ENCODE data around the gene RSPO3.

RSPO3 gene

DNA sequence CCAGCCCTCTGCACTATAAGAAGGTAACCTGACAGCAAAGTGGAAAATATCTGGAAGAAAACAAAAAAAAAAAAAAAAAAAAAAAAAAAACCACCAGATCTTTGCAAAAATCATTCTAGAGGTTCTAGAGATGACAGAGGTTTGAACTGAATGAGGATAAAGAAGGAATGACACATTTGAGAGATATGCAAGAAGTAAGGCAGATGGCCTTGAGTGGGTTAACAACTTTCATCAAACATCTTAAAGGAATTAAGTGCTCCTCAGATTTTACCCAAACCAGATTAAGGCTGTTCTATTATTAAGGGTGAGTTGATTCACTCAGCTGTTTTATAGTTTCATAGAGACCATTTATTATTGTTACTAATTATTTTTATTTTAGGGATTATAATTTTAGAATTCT, 62.0 kb downstream of the RSPO3 start (continued):
- TF ChIP-seq, protein P1, sequence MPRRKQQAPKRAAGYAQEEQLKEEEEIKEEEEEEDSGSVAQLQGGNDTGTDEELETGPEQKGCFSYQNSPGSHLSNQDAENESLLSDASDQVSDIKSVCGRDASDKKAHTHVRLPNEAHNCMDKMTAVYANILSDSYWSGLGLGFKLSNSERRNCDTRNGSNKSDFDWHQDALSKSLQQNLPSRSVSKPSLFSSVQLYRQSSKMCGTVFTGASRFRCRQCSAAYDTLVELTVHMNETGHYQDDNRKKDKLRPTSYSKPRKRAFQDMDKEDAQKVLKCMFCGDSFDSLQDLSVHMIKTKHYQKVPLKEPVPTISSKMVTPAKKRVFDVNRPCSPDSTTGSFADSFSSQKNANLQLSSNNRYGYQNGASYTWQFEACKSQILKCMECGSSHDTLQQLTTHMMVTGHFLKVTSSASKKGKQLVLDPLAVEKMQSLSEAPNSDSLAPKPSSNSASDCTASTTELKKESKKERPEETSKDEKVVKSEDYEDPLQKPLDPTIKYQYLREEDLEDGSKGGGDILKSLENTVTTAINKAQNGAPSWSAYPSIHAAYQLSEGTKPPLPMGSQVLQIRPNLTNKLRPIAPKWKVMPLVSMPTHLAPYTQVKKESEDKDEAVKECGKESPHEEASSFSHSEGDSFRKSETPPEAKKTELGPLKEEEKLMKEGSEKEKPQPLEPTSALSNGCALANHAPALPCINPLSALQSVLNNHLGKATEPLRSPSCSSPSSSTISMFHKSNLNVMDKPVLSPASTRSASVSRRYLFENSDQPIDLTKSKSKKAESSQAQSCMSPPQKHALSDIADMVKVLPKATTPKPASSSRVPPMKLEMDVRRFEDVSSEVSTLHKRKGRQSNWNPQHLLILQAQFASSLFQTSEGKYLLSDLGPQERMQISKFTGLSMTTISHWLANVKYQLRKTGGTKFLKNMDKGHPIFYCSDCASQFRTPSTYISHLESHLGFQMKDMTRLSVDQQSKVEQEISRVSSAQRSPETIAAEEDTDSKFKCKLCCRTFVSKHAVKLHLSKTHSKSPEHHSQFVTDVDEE (CRISPR knock-in tag; IDR thresholded peaks at IDR 0.05): no peak
- TF ChIP-seq CREB5 (CRISPR knock-in tag; IDR thresholded peaks at IDR 0.05; ENCODE audit: low read depth) (no peak), OSR1 (CRISPR knock-in tag; IDR thresholded peaks at IDR 0.05) (no peak), ARNTL (CRISPR knock-in tag; IDR thresholded peaks at IDR 0.05; ENCODE audit: borderline replicate concordance, low read depth) (no peak)

DNA sequence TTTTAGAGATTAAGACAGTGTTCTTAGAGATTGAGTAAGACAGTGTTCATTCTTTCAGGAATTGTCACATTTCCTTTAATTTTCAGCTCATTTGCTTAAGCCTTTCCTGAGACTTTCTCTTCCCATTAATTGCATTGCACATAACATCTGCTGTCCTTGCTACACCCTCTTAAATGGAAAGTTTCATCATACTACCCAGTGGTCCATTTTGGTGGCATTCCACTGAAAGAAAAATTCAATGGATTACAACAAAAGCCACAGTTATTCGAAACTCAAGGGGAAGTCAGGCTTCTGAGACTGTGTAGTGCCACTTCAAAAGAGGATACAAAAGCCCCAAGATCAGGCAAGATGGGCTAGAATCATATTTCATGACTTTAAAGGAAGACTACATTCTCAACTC, 64.0 kb downstream of the RSPO3 start:
- ATAC-seq: no peak
- TF ChIP-seq CSDC2 (CRISPR knock-in tag; IDR thresholded peaks at IDR 0.05): no peak
- TF ChIP-seq GLIS3 (CRISPR knock-in tag; IDR thresholded peaks at IDR 0.05): no peak
- TF ChIP-seq, protein P2, sequence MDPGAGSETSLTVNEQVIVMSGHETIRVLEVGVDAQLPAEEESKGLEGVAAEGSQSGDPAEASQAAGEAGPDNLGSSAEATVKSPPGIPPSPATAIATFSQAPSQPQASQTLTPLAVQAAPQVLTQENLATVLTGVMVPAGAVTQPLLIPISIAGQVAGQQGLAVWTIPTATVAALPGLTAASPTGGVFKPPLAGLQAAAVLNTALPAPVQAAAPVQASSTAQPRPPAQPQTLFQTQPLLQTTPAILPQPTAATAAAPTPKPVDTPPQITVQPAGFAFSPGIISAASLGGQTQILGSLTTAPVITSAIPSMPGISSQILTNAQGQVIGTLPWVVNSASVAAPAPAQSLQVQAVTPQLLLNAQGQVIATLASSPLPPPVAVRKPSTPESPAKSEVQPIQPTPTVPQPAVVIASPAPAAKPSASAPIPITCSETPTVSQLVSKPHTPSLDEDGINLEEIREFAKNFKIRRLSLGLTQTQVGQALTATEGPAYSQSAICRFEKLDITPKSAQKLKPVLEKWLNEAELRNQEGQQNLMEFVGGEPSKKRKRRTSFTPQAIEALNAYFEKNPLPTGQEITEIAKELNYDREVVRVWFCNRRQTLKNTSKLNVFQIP (CRISPR knock-in tag; IDR thresholded peaks at IDR 0.05; ENCODE audit: borderline replicate concordance, low read depth): no peak
- TF ChIP-seq TOX (CRISPR knock-in tag; IDR thresholded peaks at IDR 0.05; ENCODE audit: borderline replicate concordance): no peak
- TF ChIP-seq, protein P1 (CRISPR knock-in tag; IDR thresholded peaks at IDR 0.05): no peak
- no peak for TF ChIP-seq ESRRG (CRISPR knock-in tag; IDR thresholded peaks at IDR 0.05)
- TF ChIP-seq, protein P3, sequence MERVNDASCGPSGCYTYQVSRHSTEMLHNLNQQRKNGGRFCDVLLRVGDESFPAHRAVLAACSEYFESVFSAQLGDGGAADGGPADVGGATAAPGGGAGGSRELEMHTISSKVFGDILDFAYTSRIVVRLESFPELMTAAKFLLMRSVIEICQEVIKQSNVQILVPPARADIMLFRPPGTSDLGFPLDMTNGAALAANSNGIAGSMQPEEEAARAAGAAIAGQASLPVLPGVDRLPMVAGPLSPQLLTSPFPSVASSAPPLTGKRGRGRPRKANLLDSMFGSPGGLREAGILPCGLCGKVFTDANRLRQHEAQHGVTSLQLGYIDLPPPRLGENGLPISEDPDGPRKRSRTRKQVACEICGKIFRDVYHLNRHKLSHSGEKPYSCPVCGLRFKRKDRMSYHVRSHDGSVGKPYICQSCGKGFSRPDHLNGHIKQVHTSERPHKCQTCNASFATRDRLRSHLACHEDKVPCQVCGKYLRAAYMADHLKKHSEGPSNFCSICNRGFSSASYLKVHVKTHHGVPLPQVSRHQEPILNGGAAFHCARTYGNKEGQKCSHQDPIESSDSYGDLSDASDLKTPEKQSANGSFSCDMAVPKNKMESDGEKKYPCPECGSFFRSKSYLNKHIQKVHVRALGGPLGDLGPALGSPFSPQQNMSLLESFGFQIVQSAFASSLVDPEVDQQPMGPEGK (CRISPR knock-in tag; IDR thresholded peaks at IDR 0.05; ENCODE audit: borderline replicate concordance): no peak
- no peak for TF ChIP-seq ZC3H10 (CRISPR knock-in tag; IDR thresholded peaks at IDR 0.05)
- no peak for TF ChIP-seq ZNF70 (CRISPR knock-in tag; IDR thresholded peaks at IDR 0.05)
- TF ChIP-seq TCF4 (CRISPR knock-in tag; IDR thresholded peaks at IDR 0.05; ENCODE audit: borderline replicate concordance): no peak
- no peak for TF ChIP-seq PPARA (CRISPR knock-in tag; IDR thresholded peaks at IDR 0.05; ENCODE audit: borderline replicate concordance)
- TF ChIP-seq BACH2 (CRISPR knock-in tag; IDR thresholded peaks at IDR 0.05; ENCODE audit: borderline replicate concordance): no peak
- no peak for TF ChIP-seq ZNF565 (CRISPR knock-in tag; conservative IDR thresholded peaks at IDR 0.05; ENCODE audit: low read depth)
- TF ChIP-seq, protein P4, sequence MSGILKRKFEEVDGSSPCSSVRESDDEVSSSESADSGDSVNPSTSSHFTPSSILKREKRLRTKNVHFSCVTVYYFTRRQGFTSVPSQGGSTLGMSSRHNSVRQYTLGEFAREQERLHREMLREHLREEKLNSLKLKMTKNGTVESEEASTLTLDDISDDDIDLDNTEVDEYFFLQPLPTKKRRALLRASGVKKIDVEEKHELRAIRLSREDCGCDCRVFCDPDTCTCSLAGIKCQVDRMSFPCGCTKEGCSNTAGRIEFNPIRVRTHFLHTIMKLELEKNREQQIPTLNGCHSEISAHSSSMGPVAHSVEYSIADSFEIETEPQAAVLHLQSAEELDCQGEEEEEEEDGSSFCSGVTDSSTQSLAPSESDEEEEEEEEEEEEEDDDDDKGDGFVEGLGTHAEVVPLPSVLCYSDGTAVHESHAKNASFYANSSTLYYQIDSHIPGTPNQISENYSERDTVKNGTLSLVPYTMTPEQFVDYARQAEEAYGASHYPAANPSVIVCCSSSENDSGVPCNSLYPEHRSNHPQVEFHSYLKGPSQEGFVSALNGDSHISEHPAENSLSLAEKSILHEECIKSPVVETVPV (CRISPR knock-in tag; IDR thresholded peaks at IDR 0.05): no peak
- TF ChIP-seq ISL1 (CRISPR knock-in tag; IDR thresholded peaks at IDR 0.05): no peak
- no peak for TF ChIP-seq SNAI2 (CRISPR knock-in tag; IDR thresholded peaks at IDR 0.05)
- no peak for TF ChIP-seq OSR1 (CRISPR knock-in tag; IDR thresholded peaks at IDR 0.05)

Measured in SK-N-SH treated with all-trans-retinoic acid at 6 μM for 48 hours (cell line).